ENCODE data around the gene IGFALS.

IGFALS gene

GRCh38 chr16:1778200-1779179 is 15.0 kb downstream of the IGFALS start:
- H3K9me3 ChIP-seq (ENCODE audit: control insufficient read depth, low read depth, low read length), result no peaks in the 10 kb centered on the region
- H3K9ac ChIP-seq (ENCODE audit: low read length), result no peak overlapping the region
- no peak overlapping the region for H3K4me3 ChIP-seq (ENCODE audit: low read length)
- no peaks in the 10 kb centered on the region for H3K4me1 ChIP-seq (ENCODE audit: control insufficient read depth, low read depth, low read length)
- peaks cover 16% of the 10 kb centered on the region for H3K36me3 ChIP-seq (ENCODE audit: control insufficient read depth, low read depth, low read length)
- no peaks in the 10 kb centered on the region for H3K27me3 ChIP-seq (ENCODE audit: control insufficient read depth, insufficient read depth, low read length)
- H3K27ac ChIP-seq (ENCODE audit: low read length), result no peak overlapping the region

- no peaks in the 10 kb centered on the region for H3K9me3 ChIP-seq (ENCODE audit: control insufficient read depth, low read depth, low read length)
- H3K9ac ChIP-seq (ENCODE audit: low read length), result no peak overlapping the region
- H3K36me3 ChIP-seq (ENCODE audit: control insufficient read depth, low read depth, low read length), result peaks cover 16% of the 10 kb centered on the region
- H3K27me3 ChIP-seq (ENCODE audit: control insufficient read depth, insufficient read depth, low read length), result no peaks in the 10 kb centered on the region
- H3K27ac ChIP-seq (ENCODE audit: low read length), result no peak overlapping the region
- H3K4me3 ChIP-seq (ENCODE audit: low read length), result no peak overlapping the region
- H3K4me1 ChIP-seq (ENCODE audit: control insufficient read depth, low read depth, low read length), result no peaks in the 10 kb centered on the region
Measured at GRCh38 chr16:1777375-1778199, 15.9 kb downstream of the IGFALS start.

- Histone ChIP-seq H3K36me3 (ENCODE audit: control insufficient read depth, low read depth, low read length) (peaks cover 16% of the 10 kb centered on the region), H3K9me3 (ENCODE audit: control insufficient read depth, low read depth, low read length) (no peaks in the 10 kb centered on the region), H3K4me3 (ENCODE audit: low read length) (no peak overlapping the region), H3K27me3 (ENCODE audit: control insufficient read depth, insufficient read depth, low read length) (no peaks in the 10 kb centered on the region), H3K4me1 (ENCODE audit: control insufficient read depth, low read depth, low read length) (no peaks in the 10 kb centered on the region), H3K27ac (ENCODE audit: low read length) (no peak overlapping the region), H3K9ac (ENCODE audit: low read length) (no peak overlapping the region)
Measured at GRCh38 chr16:1776991-1777374, 16.5 kb downstream of the IGFALS start.

- Histone ChIP-seq H3K9me3 (ENCODE audit: control insufficient read depth, low read depth, low read length) (no peaks in the 10 kb centered on the region), H3K4me3 (ENCODE audit: low read length) (no peak overlapping the region), H3K36me3 (ENCODE audit: control insufficient read depth, low read depth, low read length) (peaks cover 16% of the 10 kb centered on the region), H3K27ac (ENCODE audit: low read length) (no peak overlapping the region), H3K4me1 (ENCODE audit: control insufficient read depth, low read depth, low read length) (no peaks in the 10 kb centered on the region), H3K27me3 (ENCODE audit: control insufficient read depth, insufficient read depth, low read length) (no peaks in the 10 kb centered on the region), H3K9ac (ENCODE audit: low read length) (no peak overlapping the region)
Measured at GRCh38 chr16:1776672-1776955, 16.9 kb downstream of the IGFALS start.

GRCh38 chr16:1775846-1776671 is 17.4 kb downstream of the IGFALS start:
- Histone ChIP-seq H3K27ac (ENCODE audit: low read length) (no peak overlapping the region), H3K9ac (ENCODE audit: low read length) (no peak overlapping the region), H3K9me3 (ENCODE audit: control insufficient read depth, low read depth, low read length) (no peaks in the 10 kb centered on the region), H3K27me3 (ENCODE audit: control insufficient read depth, insufficient read depth, low read length) (no peaks in the 10 kb centered on the region), H3K4me3 (ENCODE audit: low read length) (no peak overlapping the region), H3K4me1 (ENCODE audit: control insufficient read depth, low read depth, low read length) (no peaks in the 10 kb centered on the region), H3K36me3 (ENCODE audit: control insufficient read depth, low read depth, low read length) (peaks cover 16% of the 10 kb centered on the region)

- no peaks in the 10 kb centered on the region for H3K4me1 ChIP-seq (ENCODE audit: control insufficient read depth, low read depth, low read length)
- H3K27ac ChIP-seq (ENCODE audit: low read length), result no peak overlapping the region
- no peaks in the 10 kb centered on the region for H3K9me3 ChIP-seq (ENCODE audit: control insufficient read depth, low read depth, low read length)
- H3K36me3 ChIP-seq (ENCODE audit: control insufficient read depth, low read depth, low read length), result peaks cover 16% of the 10 kb centered on the region
- H3K4me3 ChIP-seq (ENCODE audit: low read length), result no peak overlapping the region
- H3K9ac ChIP-seq (ENCODE audit: low read length), result no peak overlapping the region
- no peaks in the 10 kb centered on the region for H3K27me3 ChIP-seq (ENCODE audit: control insufficient read depth, insufficient read depth, low read length)
Measured at GRCh38 chr16:1775006-1775845, 18.3 kb downstream of the IGFALS start.

- peaks cover 16% of the 10 kb centered on the region for H3K36me3 ChIP-seq (ENCODE audit: control insufficient read depth, low read depth, low read length)
- H3K27ac ChIP-seq (ENCODE audit: low read length), result no peak overlapping the region
- H3K4me1 ChIP-seq (ENCODE audit: control insufficient read depth, low read depth, low read length), result no peaks in the 10 kb centered on the region
- no peak overlapping the region for H3K9ac ChIP-seq (ENCODE audit: low read length)
- peak overlapping the region; percentile 81 for H3K4me3 ChIP-seq (ENCODE audit: low read length)
- no peaks in the 10 kb centered on the region for H3K9me3 ChIP-seq (ENCODE audit: control insufficient read depth, low read depth, low read length)
- no peaks in the 10 kb centered on the region for H3K27me3 ChIP-seq (ENCODE audit: control insufficient read depth, insufficient read depth, low read length)
Measured at GRCh38 chr16:1774448-1774780, 19.1 kb downstream of the IGFALS start.

- peak overlapping the region; percentile 86 for H3K9ac ChIP-seq (ENCODE audit: low read length)
- H3K36me3 ChIP-seq (ENCODE audit: control insufficient read depth, low read depth, low read length), result peaks cover 16% of the 10 kb centered on the region
- H3K9me3 ChIP-seq (ENCODE audit: control insufficient read depth, low read depth, low read length), result no peaks in the 10 kb centered on the region
- no peak overlapping the region for H3K27ac ChIP-seq (ENCODE audit: low read length)
- no peaks in the 10 kb centered on the region for H3K27me3 ChIP-seq (ENCODE audit: control insufficient read depth, insufficient read depth, low read length)
- no peaks in the 10 kb centered on the region for H3K4me1 ChIP-seq (ENCODE audit: control insufficient read depth, low read depth, low read length)
- peak overlapping the region; percentile 81 for H3K4me3 ChIP-seq (ENCODE audit: low read length)
Measured at GRCh38 chr16:1773703-1774447, 19.6 kb downstream of the IGFALS start.

- Histone ChIP-seq H3K4me3 (ENCODE audit: low read length) (peak within 1 kb of the TSS; percentile 81), H3K27ac (ENCODE audit: low read length) (peak within 1 kb of the TSS; percentile 5), H3K9me3 (ENCODE audit: control insufficient read depth, low read depth, low read length) (no peaks in the 10 kb centered on the region), H3K4me1 (ENCODE audit: control insufficient read depth, low read depth, low read length) (no peaks in the 10 kb centered on the region), H3K9ac (ENCODE audit: low read length) (peak within 1 kb of the TSS; percentile 86), H3K27me3 (ENCODE audit: control insufficient read depth, insufficient read depth, low read length) (no peaks in the 10 kb centered on the region), H3K36me3 (ENCODE audit: control insufficient read depth, low read depth, low read length) (peaks cover 16% of the 10 kb centered on the region)
Measured at GRCh38 chr16:1772908-1773702, 20.4 kb downstream of the IGFALS start, which contains the start of gene MRPS34. Gene MRPS34 (minus strand): TSS chr16:1773134. CDS start chr16:1773119, 15 bp downstream.

All from iPS-18a (cell line).